Natural killer cell (primary cell): Measurements from ENCODE around the gene GRB10. TPM values are rescaled to one million over a fixed set of nuclear protein-coding genes. Genes with fewer than 3 reads are reported as not detected.

ENCODE experiments used
- ATAC-seq, 3 donors: fragments of 150-1000 bp in 2 of 3; fragments of 200-7000 bp in 1 of 3; cut with Tn5 transposase; 1 replicate in 1 of 3; 2 replicates in 2 of 3; pipeline ENCODE4 v1.10.0; 2021; ENCODE audit warnings: mild to moderate bottlenecking in 2 of 3, moderate library complexity in 2 of 3
- DNase-seq, 2 donors: peaks; one replicate each; pipeline versions ENCODE4 v3.0.0 to v3.0.0-alpha.2; 2013 to 2021; ENCODE audit warnings: mixed read lengths in 1 of 2
- H3K27ac ChIP-seq: one replicate; pipeline ENCODE4 v1.5.1; 2013; ENCODE audit warnings: mild to moderate bottlenecking, low read length
- H3K27me3 ChIP-seq: one replicate; pipeline ENCODE4 v1.6.1; 2013; ENCODE audit warnings: low read length; ENCODE audit not compliant: control insufficient read depth, insufficient read depth
- H3K36me3 ChIP-seq: one replicate; pipeline ENCODE4 v1.6.1; 2013; ENCODE audit warnings: low read length; ENCODE audit not compliant: control insufficient read depth, insufficient read depth
- H3K4me1 ChIP-seq: one replicate; pipeline ENCODE4 v1.6.1; 2013; ENCODE audit warnings: low read length; ENCODE audit not compliant: control insufficient read depth, insufficient read depth
- H3K4me3 ChIP-seq: one replicate; pipeline ENCODE4 v1.5.1; 2013; ENCODE audit warnings: low read length
- H3K9me3 ChIP-seq: one replicate; pipeline ENCODE4 v1.6.1; 2013; ENCODE audit warnings: low read length; ENCODE audit not compliant: control insufficient read depth, insufficient read depth
- H3K27ac Mint-ChIP-seq, 2 donors: one replicate each; pipeline ENCODE4 v1.8.0; 2022; ENCODE audit warnings: mild to moderate bottlenecking in 2 of 2, mixed read lengths in 2 of 2, moderate library complexity in 1 of 2
- H3K27me3 Mint-ChIP-seq, 2 donors: one replicate each; pipeline ENCODE4 v1.8.0; 2022; ENCODE audit warnings: low read depth in 2 of 2, mixed read lengths in 2 of 2
- H3K36me3 Mint-ChIP-seq: one replicate; pipeline ENCODE4 v1.8.0; 2022; ENCODE audit warnings: mixed read lengths
- H3K4me1 Mint-ChIP-seq, 2 donors: one replicate each; pipeline ENCODE4 v1.8.0; 2022; ENCODE audit warnings: mixed read lengths in 2 of 2
- H3K4me3 Mint-ChIP-seq: one replicate; pipeline ENCODE4 v1.8.0; 2022; ENCODE audit warnings: mild to moderate bottlenecking, moderate library complexity, mixed read lengths
- H3K9me3 Mint-ChIP-seq, 2 donors: one replicate each; pipeline ENCODE4 v1.8.0; 2022; ENCODE audit warnings: mixed read lengths in 2 of 2
- WGBS: methylation state at CpG from one replicate; pipeline ENCODE4 v1.1.7; 2013; ENCODE audit warnings: missing lambda C conversion rate; ENCODE audit not compliant: insufficient coverage; 5-methylcytosine and 5-hydroxymethylcytosine counted together
- intact Hi-C: fragments of 100-400 bp; cut with micrococcal nuclease; formaldehyde crosslinking; loops from one replicate; pipeline ENCODE4 v1.14.2; 2022
- total RNA-seq, 4 donors: library from RNA; stranded (reverse); fragments of 120-200 nt in 1 of 4; gene quantifications; one replicate each; pipeline versions ENCODE4 v1.2.3 to v1.2.4, GENCODE V29; 2013 to 2022
- TF ChIP-seq, protein P1 (sequence below): fragments of 200-600 bp; IDR thresholded peaks from one replicate; pipeline ENCODE4 v1.8.0; 2022; ENCODE audit warnings: antibody characterized with exemption

The GRB10 gene
- total RNA-seq, 3 donors from 2014 or later (not counting 1 experiment from before 2014, with no cell fraction given) = 0.16 to 24.4 (median 1.4) TPM

DNA sequence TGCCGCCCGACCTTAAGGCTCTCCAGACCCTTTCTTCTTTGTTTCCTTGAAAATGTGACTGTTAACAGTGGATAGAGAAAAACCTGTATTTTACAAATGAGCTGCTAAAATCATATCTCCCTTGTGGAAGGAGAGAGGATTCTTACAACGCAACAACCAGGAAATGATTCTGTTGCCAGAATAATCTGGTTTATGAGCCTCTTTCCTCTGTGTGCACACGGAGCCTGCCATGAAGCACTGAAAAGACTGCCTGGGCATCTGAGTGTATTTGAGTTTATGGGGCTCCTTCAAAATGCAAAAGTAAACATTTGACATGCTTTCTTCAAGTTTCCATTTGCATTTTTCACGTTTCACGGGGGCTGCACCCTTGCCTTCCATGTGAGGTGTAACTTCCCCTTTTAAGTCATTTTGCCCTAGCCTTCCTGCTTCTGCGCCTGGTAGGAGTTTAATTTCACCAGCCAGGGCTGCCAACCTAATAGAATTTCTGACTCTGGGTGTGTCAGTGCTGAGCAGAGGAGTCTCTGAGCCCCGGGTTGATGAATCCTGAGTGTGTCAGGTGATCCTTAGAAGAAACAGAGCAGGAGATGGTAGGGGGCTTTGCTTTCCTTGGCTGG lies 101.2 kb downstream of the GRB10 start:
- 38% methylated on average over 8 of the region's 8 CpGs for WGBS
- H3K27me3 ChIP-seq = no peaks in the 10 kb centered on the region
- Mint-ChIP-seq H3K4me3 (no peak overlapping the region), H3K4me1 (no peaks in the 10 kb centered on the region), H3K36me3 (no peaks in the 10 kb centered on the region), H3K27ac (no peak overlapping the region), H3K27me3 (peaks cover 10 to 52% of the 10 kb centered on the region in 2 donors), H3K9me3 (no peaks in the 10 kb centered on the region)
- no peaks in the 10 kb centered on the region for H3K9me3 ChIP-seq
- ATAC-seq (no peak), DNase-seq (no peak)
- TF ChIP-seq, protein P1, sequence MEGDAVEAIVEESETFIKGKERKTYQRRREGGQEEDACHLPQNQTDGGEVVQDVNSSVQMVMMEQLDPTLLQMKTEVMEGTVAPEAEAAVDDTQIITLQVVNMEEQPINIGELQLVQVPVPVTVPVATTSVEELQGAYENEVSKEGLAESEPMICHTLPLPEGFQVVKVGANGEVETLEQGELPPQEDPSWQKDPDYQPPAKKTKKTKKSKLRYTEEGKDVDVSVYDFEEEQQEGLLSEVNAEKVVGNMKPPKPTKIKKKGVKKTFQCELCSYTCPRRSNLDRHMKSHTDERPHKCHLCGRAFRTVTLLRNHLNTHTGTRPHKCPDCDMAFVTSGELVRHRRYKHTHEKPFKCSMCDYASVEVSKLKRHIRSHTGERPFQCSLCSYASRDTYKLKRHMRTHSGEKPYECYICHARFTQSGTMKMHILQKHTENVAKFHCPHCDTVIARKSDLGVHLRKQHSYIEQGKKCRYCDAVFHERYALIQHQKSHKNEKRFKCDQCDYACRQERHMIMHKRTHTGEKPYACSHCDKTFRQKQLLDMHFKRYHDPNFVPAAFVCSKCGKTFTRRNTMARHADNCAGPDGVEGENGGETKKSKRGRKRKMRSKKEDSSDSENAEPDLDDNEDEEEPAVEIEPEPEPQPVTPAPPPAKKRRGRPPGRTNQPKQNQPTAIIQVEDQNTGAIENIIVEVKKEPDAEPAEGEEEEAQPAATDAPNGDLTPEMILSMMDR = no peak
- no peak overlapping the region for H3K4me3 ChIP-seq
- no peaks in the 10 kb centered on the region for H3K36me3 ChIP-seq
- intact Hi-C loops = no loop called here
- no peaks in the 10 kb centered on the region for H3K4me1 ChIP-seq
- no peak overlapping the region for H3K27ac ChIP-seq

DNA sequence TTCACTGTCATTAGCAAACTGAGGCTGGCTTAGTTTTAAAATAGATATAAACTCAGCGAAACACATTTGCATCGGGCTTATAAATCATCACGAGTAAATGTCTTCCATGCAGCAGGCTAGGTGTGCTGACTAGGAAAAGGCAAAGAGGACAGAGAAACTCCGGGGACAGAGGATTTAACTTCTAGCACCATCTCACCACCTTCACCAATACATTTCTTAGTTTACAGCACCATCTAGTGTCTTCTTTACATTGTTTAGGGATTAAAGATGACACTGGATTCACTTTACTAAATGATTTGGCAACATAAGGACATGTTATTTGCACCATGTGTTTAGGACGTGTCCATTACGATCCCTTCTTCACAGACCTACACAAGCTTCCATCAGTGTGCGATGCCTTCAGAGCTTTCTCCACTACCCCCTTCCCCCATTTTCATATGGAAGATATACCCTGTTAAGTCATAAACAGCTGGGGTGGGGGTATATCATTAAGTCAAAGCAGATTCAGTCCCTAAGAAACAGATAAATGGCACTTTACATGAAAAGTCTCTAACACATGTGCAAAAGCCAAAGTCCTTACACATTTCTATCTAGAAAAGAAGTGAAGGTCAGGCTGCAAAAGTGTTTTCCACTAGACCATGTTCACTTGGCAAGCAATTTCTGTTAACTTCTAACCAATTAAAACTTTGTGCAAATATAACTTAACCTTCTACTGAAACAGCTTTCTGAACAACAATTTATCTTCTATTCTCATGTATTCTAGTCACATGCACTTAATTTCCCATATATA lies 103.3 kb downstream of the GRB10 start:
- intact Hi-C loops = loop anchor here (1.0 to 2.0 kb wide), 4 partner anchors 65 to 587 kb away; no protein-coding TSS in a partner anchor
- Mint-ChIP-seq H3K9me3 (no peaks in the 10 kb centered on the region), H3K4me1 (no peaks in the 10 kb centered on the region), H3K27me3 (peaks cover 7 to 40% of the 10 kb centered on the region in 2 donors), H3K36me3 (no peaks in the 10 kb centered on the region), H3K4me3 (no peak overlapping the region), H3K27ac (no peak overlapping the region)
- 49% methylated on average over 7 of the region's 7 CpGs for WGBS
- ATAC-seq (peak; percentile 72 to 82 (median 76)), DNase-seq (peak in 1 of 2 donors; percentile 75)
- Histone ChIP-seq H3K27ac (no peak overlapping the region), H3K4me1 (no peaks in the 10 kb centered on the region), H3K27me3 (no peaks in the 10 kb centered on the region), H3K36me3 (no peaks in the 10 kb centered on the region), H3K9me3 (no peaks in the 10 kb centered on the region), H3K4me3 (no peak overlapping the region)
- TF ChIP-seq, protein P1 = peak; percentile 74

DNA sequence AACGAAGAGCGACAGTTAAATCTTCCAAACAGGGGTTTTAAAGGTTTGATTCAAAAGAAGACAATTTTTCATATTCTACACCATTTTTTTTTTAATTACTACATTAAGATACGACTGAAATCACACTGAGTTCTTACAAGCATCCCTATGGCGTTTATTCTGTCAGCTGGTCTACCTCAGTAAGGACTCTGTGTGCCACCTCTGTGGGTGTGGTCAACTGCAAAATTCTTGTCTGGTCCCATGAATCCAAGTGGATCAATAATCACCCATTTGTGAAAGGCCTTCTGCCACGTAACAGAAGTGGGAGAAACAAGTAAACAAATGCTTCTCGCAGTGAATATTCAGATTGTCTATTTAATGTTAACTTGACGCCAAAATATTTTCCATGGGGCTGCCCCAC lies 104.1 kb downstream of the GRB10 start:
- Histone ChIP-seq H3K36me3 (no peaks in the 10 kb centered on the region), H3K9me3 (no peaks in the 10 kb centered on the region), H3K27ac (no peak overlapping the region), H3K4me1 (no peaks in the 10 kb centered on the region), H3K27me3 (no peaks in the 10 kb centered on the region), H3K4me3 (no peak overlapping the region)
- Mint-ChIP-seq H3K27me3 (peaks cover 10 to 39% of the 10 kb centered on the region in 2 donors), H3K27ac (no peak overlapping the region), H3K9me3 (no peaks in the 10 kb centered on the region), H3K36me3 (no peaks in the 10 kb centered on the region), H3K4me3 (no peak overlapping the region), H3K4me1 (no peaks in the 10 kb centered on the region)
- no peak for ATAC-seq
- WGBS = 88% methylated on average over 6 of the region's 7 CpGs
- TF ChIP-seq, protein P1 = no peak
- intact Hi-C loops = loop anchor here (2.0 kb wide), 1 partner anchor 64 kb away; no protein-coding TSS in a partner anchor
- DNase-seq = no peak
